Astrocyte of the spinal cord (primary cell): ENCODE results near the gene IL17B.

ENCODE experiments used
- DNase-seq: peaks from one replicate; pipeline ENCODE4 v3.0.0; 2011; ENCODE audit warnings: low read depth, low spot score
- H3K4me3 ChIP-seq: 2 replicates; pipeline ENCODE4 v1.5.1; 2011; ENCODE audit warnings: low read depth, mild to moderate bottlenecking, low read length, moderate library complexity
- in situ Hi-C: cut with HindIII; loops from 2 replicates; pipeline ENCODE4 v1.10.0; 2017; ENCODE audit warnings: low sequenced_read_pairs
- TF ChIP-seq, protein P1 (sequence below): IDR thresholded peaks from 2 replicates; pipeline ENCODE4 v1.5.1; 2012; ENCODE audit warnings: low read depth, mild to moderate bottlenecking, low read length, inconsistent platforms

Gene IL17B

DNA sequence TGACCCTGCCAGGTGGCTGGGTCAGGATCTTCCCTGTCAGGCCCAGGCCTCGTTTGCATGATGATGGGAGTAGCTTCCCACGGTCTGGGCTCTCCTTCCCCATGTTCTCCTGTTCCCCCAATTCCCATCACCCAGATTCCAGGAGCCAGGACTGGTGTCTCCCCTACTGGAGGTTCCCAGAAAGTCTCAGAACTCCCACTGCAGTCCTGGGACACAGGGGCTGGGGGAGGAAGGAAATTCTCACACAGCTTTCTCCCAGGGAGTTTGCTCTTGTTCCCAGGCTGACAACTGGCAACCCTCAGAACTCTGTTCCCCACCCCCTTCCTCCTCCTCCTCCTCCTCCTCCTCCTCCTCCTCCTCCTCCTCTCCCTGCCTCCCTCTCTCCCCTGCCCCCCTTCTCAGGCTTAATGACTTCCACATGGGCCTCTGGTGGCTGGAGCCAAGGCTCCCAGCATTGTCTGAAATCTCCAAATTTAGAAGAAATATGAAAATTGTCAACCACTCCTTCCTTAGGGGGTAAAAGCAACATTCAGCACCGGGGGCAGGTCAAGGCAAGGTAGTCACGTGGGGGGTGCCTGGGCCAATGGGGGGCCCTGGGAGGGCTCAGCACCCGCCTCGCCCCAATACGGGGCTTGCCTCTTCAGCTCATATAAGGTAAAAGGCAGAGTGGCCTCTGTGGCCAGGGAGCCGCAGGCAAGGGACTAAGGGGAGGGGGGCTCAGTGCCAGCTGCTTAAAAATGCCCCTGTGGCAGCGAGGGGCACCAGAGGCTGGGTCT lies 27.3 kb upstream of the IL17B start:
- peak overlapping the region; percentile 56 for H3K4me3 ChIP-seq
- in situ Hi-C loops: no loop called here
- TF ChIP-seq, protein P1, sequence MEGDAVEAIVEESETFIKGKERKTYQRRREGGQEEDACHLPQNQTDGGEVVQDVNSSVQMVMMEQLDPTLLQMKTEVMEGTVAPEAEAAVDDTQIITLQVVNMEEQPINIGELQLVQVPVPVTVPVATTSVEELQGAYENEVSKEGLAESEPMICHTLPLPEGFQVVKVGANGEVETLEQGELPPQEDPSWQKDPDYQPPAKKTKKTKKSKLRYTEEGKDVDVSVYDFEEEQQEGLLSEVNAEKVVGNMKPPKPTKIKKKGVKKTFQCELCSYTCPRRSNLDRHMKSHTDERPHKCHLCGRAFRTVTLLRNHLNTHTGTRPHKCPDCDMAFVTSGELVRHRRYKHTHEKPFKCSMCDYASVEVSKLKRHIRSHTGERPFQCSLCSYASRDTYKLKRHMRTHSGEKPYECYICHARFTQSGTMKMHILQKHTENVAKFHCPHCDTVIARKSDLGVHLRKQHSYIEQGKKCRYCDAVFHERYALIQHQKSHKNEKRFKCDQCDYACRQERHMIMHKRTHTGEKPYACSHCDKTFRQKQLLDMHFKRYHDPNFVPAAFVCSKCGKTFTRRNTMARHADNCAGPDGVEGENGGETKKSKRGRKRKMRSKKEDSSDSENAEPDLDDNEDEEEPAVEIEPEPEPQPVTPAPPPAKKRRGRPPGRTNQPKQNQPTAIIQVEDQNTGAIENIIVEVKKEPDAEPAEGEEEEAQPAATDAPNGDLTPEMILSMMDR: no peak
- peak; percentile 92 for DNase-seq

DNA sequence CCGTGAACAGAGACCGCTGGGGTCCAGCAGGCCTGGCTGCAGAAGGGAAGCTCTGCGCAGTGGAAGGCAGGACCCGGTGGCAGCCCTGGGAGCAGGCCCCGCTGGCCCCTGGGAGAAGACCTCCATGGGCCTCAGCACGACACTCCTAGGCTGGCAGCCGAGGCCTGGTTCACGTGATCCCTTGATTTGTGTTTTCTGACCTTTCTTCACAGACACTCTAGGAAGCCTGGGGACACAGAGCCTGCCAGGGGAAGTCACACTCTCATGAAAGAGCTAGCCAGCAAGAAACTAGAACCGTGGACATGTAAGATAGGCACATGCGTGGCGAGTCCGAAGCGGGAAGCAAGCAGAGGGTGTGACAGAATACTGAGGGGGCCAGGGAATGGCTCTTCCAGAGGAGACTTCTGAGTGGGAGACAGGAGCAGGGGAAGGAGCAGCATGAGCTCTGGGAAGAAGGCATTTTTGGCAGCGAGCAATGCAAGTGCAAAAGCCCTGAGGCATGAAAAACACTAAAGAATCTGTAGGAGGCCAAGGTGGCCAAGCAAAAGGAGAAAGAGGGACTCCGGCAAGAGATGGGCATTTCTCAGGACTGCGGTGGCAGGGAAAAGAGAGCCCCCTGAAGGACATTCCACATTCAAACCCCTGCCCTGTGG lies 26.6 kb upstream of the IL17B start:
- DNase-seq: no peak
- TF ChIP-seq, protein P1: no peak
- no peak overlapping the region for H3K4me3 ChIP-seq
- in situ Hi-C loops: no loop called here

DNA sequence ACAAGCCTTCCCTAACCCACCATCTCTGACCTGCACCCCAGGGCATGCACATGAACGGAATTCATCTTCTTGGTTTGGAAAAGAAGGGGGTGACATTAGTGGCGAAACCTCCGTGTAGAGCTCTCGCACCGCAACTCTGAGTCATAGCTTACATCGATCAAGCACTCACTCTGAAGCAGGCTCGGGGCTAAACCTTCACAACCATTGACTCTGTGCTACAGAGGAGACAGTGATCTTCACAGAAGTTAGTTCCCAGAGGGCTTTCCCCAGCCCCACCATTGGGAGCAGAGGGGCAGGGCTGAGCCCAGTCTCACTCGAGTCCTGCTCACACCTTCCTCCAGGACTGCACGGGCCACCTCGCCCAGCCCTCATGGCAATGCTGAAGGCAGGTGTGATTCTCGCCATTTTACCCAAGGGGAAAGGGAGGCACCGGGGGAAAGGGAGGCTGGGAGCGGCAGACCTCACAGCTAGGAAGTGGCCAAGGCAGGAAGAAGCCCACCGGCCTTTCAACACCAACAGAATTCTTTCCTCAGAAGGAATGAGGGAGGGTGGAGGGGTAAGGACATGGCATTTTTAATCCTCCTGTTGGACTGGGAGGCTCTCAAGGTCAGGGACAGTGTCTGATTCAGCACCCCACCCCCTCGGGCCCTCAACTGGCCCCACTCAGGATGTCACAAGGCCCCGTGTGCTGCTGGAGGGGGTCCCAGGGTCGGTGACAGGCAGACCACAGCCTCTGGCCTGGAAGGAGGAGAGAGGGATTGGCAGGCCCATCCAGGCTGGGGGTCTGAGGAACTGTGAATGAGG lies 25.9 kb upstream of the IL17B start:
- in situ Hi-C loops: no loop called here
- peak; percentile 84 for DNase-seq
- TF ChIP-seq, protein P1: no peak
- H3K4me3 ChIP-seq: no peak overlapping the region

DNA sequence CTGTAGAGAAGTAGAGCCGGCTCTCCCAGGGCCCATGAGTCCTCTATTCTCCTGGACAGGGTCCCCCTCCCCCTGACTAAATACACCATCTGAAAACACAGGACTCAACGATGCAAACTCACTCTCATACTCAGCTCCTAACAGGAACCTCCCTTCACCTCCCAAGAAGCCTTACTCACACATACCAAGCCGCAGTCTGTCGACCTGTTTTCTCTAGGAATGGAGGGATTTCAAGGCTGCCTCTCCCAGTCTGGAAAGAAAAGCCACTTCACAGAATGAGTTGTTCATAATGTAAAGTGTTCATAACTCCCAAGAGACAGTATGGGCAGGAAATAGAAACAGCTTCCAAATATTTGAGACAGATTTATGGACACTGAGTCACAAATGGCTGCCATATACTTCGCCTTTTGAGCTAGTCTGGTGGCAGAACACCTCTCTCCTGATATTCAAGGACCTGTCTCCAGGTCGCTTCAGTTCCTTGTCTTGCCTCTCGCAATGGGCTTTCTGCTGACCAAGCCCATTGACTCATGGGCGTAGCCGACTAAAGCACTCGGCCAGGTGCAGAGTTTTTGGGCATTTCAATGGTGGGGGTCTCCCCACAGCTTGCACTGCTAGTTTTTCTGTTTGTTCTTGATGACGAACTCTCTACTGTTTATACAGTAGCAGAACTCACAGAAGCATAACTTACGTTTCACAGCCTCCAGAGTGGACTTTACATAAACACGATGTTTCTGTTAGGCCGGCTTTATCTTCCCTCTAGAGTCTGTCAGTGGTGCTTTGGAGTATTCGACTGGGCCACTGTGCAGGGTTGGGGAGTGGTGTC lies 25.0 kb upstream of the IL17B start:
- TF ChIP-seq, protein P1: no peak
- in situ Hi-C loops: no loop called here
- peak; percentile 90 for DNase-seq

DNA sequence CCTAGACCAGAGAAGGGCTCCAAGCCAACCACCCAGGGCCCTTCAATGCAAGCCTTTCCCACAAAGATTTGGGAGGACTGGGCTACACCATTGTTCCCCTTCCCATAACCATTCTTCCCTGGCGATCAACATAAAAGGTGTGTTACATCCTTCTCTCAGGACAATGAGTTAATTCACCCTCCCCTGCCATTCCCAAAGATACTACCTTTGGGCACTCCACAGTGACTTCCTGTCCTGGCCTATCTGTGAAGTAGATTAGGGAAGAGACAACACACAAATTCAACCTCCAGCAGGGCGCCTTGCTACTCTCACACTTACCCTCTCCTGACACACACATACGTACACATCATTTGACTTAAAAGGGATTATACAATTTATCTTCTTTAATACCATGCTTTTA lies 23.2 kb upstream of the IL17B start:
- no peak overlapping the region for H3K4me3 ChIP-seq
- TF ChIP-seq, protein P1: no peak
- no peak for DNase-seq
- in situ Hi-C loops: no loop called here

More for the DNA sequence above, 25.0 kb upstream of the IL17B start:
- no peak overlapping the region for H3K4me3 ChIP-seq

DNA sequence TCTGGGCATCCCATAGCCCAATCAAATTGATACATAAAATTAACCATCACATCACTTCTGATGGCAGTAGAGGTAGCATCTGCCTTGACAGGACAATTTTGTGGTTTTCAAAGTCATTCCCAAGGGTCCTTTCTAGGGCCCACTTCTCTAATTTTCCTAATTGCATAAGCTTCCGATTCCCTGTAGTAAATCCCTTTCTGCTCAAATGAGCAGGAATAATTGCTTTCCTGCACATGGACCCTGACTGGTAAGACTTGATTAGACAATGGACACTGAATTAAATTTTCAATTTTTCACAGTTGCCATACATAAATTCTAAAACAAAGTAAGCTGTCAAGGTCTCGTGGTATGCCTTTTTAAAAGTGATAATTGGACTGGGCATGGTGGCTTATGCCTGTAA lies 22.0 kb upstream of the IL17B start:
- TF ChIP-seq, protein P1: no peak
- in situ Hi-C loops: no loop called here
- no peak overlapping the region for H3K4me3 ChIP-seq
- DNase-seq: no peak
